IMR-90 (cell line): Measurements from ENCODE around the gene FLII. TPM values are rescaled to one million over a fixed set of nuclear protein-coding genes. Genes with fewer than 3 reads are reported as not detected.

Experiments
- ATAC-seq: fragments of 200-7000 bp; cut with Tn5 transposase; 2 replicates; pipeline ENCODE4 v1.9.1; 2020; ENCODE audit warnings: low read depth, mild to moderate bottlenecking, moderate library complexity
- BruUV-seq: library from RNA; stranded (reverse); fragments of 400-500 nt; replicated peaks from 2 replicates; lab custom pipeline; 2021; lab: Mats Ljungman, UMichigan
- CTCF ChIA-PET: fragments of 300-600 bp; formaldehyde crosslinking; extraction: SDS; loops from one replicate; lab custom pipeline; 2021; ENCODE audit warnings: antibody characterized with exemption; lab: Yijun Ruan, JAX
- POLR2A ChIA-PET: fragments of 300-600 bp; sonication (Branson Sonifier 250); formaldehyde crosslinking; loops from one replicate; lab custom pipeline; 2022; ENCODE audit warnings: antibody characterized with exemption; ENCODE audit not compliant: unreplicated experiment; lab: Charles Lee
- DNase-seq: peaks from one replicate; pipeline ENCODE4 v3.0.0; 2013
- H2AFZ ChIP-seq: replicated peaks from 2 replicates; pipeline ENCODE3; 2013; ENCODE audit warnings: low read length, mild to moderate bottlenecking; ENCODE audit not compliant: poor library complexity
- H2AK5ac ChIP-seq: 2 replicates; pipeline ENCODE4 v1.6.1; 2013; ENCODE audit warnings: low read depth, low read length, inconsistent platforms
- H2AK9ac ChIP-seq: replicated peaks from 2 replicates; pipeline ENCODE3; 2013; ENCODE audit warnings: mild to moderate bottlenecking, low read depth, low read length, moderate library complexity; ENCODE audit not compliant: poor library complexity
- H2BK120ac ChIP-seq: 2 replicates; pipeline ENCODE4 v1.6.1; 2013; ENCODE audit warnings: low read depth, low read length, inconsistent platforms
- H2BK15ac ChIP-seq: 3 replicates; pipeline ENCODE4 v1.6.1; 2013; ENCODE audit warnings: low read depth, low read length, inconsistent platforms
- H2BK20ac ChIP-seq: 2 replicates; pipeline ENCODE4 v1.6.1; 2013; ENCODE audit warnings: low read depth, mild to moderate bottlenecking, inconsistent platforms, low read length, moderate library complexity
- H2BK5ac ChIP-seq: 2 replicates; pipeline ENCODE4 v1.6.1; 2013; ENCODE audit warnings: mild to moderate bottlenecking, low read depth, low read length, inconsistent platforms; ENCODE audit not compliant: poor library complexity, severe bottlenecking
- H3K14ac ChIP-seq: replicated peaks from 2 replicates; pipeline ENCODE4 v1.6.1; 2013; ENCODE audit warnings: low read depth, low read length, inconsistent platforms
- H3K18ac ChIP-seq: 2 replicates; pipeline ENCODE4 v1.6.1; 2013; ENCODE audit warnings: low read depth, low read length, control low read depth
- H3K23ac ChIP-seq: 2 replicates; pipeline ENCODE4 v1.6.1; 2013; ENCODE audit warnings: low read depth, low read length, inconsistent platforms
- H3K27ac ChIP-seq: 2 replicates; pipeline ENCODE4 v1.5.1; 2013; ENCODE audit warnings: mild to moderate bottlenecking, control low read depth, low read length; ENCODE audit not compliant: insufficient read depth
- H3K27me3 ChIP-seq: 2 replicates; pipeline ENCODE4 v1.6.1; 2013; ENCODE audit warnings: low read length; ENCODE audit not compliant: control insufficient read depth, insufficient read depth
- H3K36me3 ChIP-seq: 2 replicates; pipeline ENCODE4 v1.6.1; 2013; ENCODE audit warnings: low read length, mixed read lengths; ENCODE audit not compliant: control insufficient read depth, insufficient read depth
- H3K4ac ChIP-seq: 2 replicates; pipeline ENCODE4 v1.6.1; 2013; ENCODE audit warnings: low read depth, low read length, inconsistent platforms
- H3K4me1 ChIP-seq: 2 replicates; pipeline ENCODE4 v1.6.1; 2013; ENCODE audit warnings: low read length, mixed read lengths; ENCODE audit not compliant: control insufficient read depth, insufficient read depth
- H3K4me2 ChIP-seq: 2 replicates; pipeline ENCODE4 v1.6.1; 2013; ENCODE audit warnings: low read depth, mild to moderate bottlenecking, control low read depth, low read length, moderate library complexity
- H3K4me3 ChIP-seq: 2 replicates; pipeline ENCODE4 v1.5.1; 2013; ENCODE audit warnings: low read depth, mild to moderate bottlenecking, control low read depth, low read length, moderate library complexity; ENCODE audit not compliant: insufficient read depth
- H3K56ac ChIP-seq: 2 replicates; pipeline ENCODE4 v1.6.1; 2013; ENCODE audit warnings: low read length, inconsistent platforms; ENCODE audit not compliant: insufficient read depth; ENCODE audit errors: extremely low read depth
- H3K79me1 ChIP-seq, 2 experiments: 2 replicates each; pipeline ENCODE4 v1.6.1; 2013; ENCODE audit warnings: low read length in 2 of 2, inconsistent platforms in 1 of 2, low read depth in 1 of 2
- H3K9ac ChIP-seq: 2 replicates; pipeline ENCODE4 v1.6.1; 2013; ENCODE audit warnings: low read depth, low read length, control low read depth
- H3K9me1 ChIP-seq: 2 replicates; pipeline ENCODE4 v1.6.1; 2013; ENCODE audit warnings: low read length, inconsistent platforms; ENCODE audit not compliant: insufficient read depth
- H3K9me3 ChIP-seq: 2 replicates; pipeline ENCODE4 v1.6.1; 2013; ENCODE audit warnings: low read length; ENCODE audit not compliant: control insufficient read depth, insufficient read depth
- H4K20me1 ChIP-seq: 2 replicates; pipeline ENCODE4 v1.6.1; 2013; ENCODE audit warnings: low read length, inconsistent platforms; ENCODE audit not compliant: insufficient read depth
- H4K5ac ChIP-seq: 2 replicates; pipeline ENCODE4 v1.6.1; 2013; ENCODE audit warnings: mild to moderate bottlenecking, low read depth, low read length, control low read depth
- H4K8ac ChIP-seq, 2 experiments: 2 replicates each; pipeline ENCODE4 v1.6.1; 2013; ENCODE audit warnings: low read depth in 2 of 2, low read length in 2 of 2, control low read depth in 1 of 2, inconsistent platforms in 1 of 2
- H4K91ac ChIP-seq: 2 replicates; pipeline ENCODE4 v1.6.1; 2013; ENCODE audit warnings: low read depth, low read length, inconsistent platforms; ENCODE audit not compliant: insufficient read depth
- CEBPB ChIP-seq: IDR thresholded peaks from 2 replicates; pipeline ENCODE4 v1.6.1; 2012; ENCODE audit warnings: low read depth, low read length, improper control_type of control experiment
- CHD1 ChIP-seq: IDR thresholded peaks from 2 replicates; pipeline ENCODE4 v1.6.1; 2012; ENCODE audit warnings: low read depth, low read length, improper control_type of control experiment
- FOS ChIP-seq: fragments of 150-350 bp; IDR thresholded peaks from 2 replicates; pipeline ENCODE4 v1.6.1; 2016; ENCODE audit warnings: low read depth, low read length
- MAFK ChIP-seq: IDR thresholded peaks from 2 replicates; pipeline ENCODE4 v1.6.1; 2012; ENCODE audit warnings: low read depth, low read length, improper control_type of control experiment
- MAZ ChIP-seq: IDR thresholded peaks from 2 replicates; pipeline ENCODE4 v1.6.1; 2012; ENCODE audit warnings: low read depth, mild to moderate bottlenecking, low read length, improper control_type of control experiment, moderate library complexity, borderline replicate concordance
- MXI1 ChIP-seq: IDR thresholded peaks from 2 replicates; pipeline ENCODE4 v1.6.1; 2012; ENCODE audit warnings: low read depth, mild to moderate bottlenecking, low read length, moderate library complexity, borderline replicate concordance
- NFE2L2 ChIP-seq: fragments of 150-350 bp; IDR thresholded peaks from 2 replicates; pipeline ENCODE4 v1.6.1; 2016; ENCODE audit warnings: low read depth, mild to moderate bottlenecking, low read length
- POLR2A ChIP-seq: IDR thresholded peaks from 2 replicates; pipeline ENCODE4 v1.6.1; 2012; ENCODE audit warnings: mild to moderate bottlenecking, low read depth, low read length
- RAD21 ChIP-seq: IDR thresholded peaks from 2 replicates; pipeline ENCODE4 v1.6.1; 2012; ENCODE audit warnings: low read length, improper control_type of control experiment
- RFX5 ChIP-seq: IDR thresholded peaks from 2 replicates; pipeline ENCODE4 v1.8.0; 2012; ENCODE audit warnings: low read depth, mild to moderate bottlenecking, low read length, moderate library complexity
- SMC3 ChIP-seq: fragments of 150-350 bp; IDR thresholded peaks from 2 replicates; pipeline ENCODE4 v1.6.1; 2016; ENCODE audit warnings: low read depth, mild to moderate bottlenecking, antibody characterized with exemption, low read length, moderate library complexity
- WGBS, 2 experiments: methylation state at CpG; one replicate each; pipeline versions ENCODE4 v1.1.5 to v1.1.7; 2013; ENCODE audit warnings: missing lambda C conversion rate in 2 of 2; ENCODE audit not compliant: insufficient read length in 1 of 2; ENCODE audit errors: extremely low coverage in 2 of 2; 5-methylcytosine and 5-hydroxymethylcytosine counted together
- dilution Hi-C: fragments of 300-500 bp; cut with HindIII; formaldehyde crosslinking; loops from one replicate; pipeline ENCODE4 v1.14.3; 2018; ENCODE audit warnings: low sequenced_read_pairs; ENCODE audit not compliant: unreplicated experiment
- in situ Hi-C: fragments of 300-500 bp; cut with MboI; formaldehyde crosslinking; loops from 3 replicates; pipeline ENCODE4 v1.14.3; 2019; ENCODE audit warnings: low sequenced_read_pairs, inconsistent platforms, mixed read lengths
- intact Hi-C: fragments of 100-400 bp; cut with micrococcal nuclease; formaldehyde crosslinking; loops from 2 replicates; pipeline ENCODE4 v1.10.0; 2022
- polyA plus RNA-seq, 3 experiments: library from polyadenylated mRNA; depleted of rRNA; stranded (reverse); fragments of >200 nt; gene quantifications; 2 replicates each; pipeline ENCODE4 v1.2.3, GENCODE V29; 2012; ENCODE audit warnings: low replicate concordance in 1 of 3
- total RNA-seq: library from RNA; depleted of rRNA; stranded (reverse); fragments of >200 nt; gene quantifications from 2 replicates; pipeline ENCODE4 v1.2.3, GENCODE V29; 2012
- TF ChIP-seq, protein P1 (sequence below): fragments of 150-350 bp; IDR thresholded peaks from 2 replicates; pipeline ENCODE4 v1.6.1; 2016; ENCODE audit warnings: low read depth, mild to moderate bottlenecking, low read length, moderate library complexity, borderline replicate concordance
- TF ChIP-seq, protein P2 (sequence below): fragments of 150-350 bp; IDR thresholded peaks from 2 replicates; pipeline ENCODE4 v1.6.1; 2017; ENCODE audit warnings: mild to moderate bottlenecking, antibody characterized with exemption, low read length, low read depth

Gene FLII
- total and polyA plus RNA-seq, 2 of the 4 experiments (the other 2 are of a cell fraction): 263 to 290 TPM

DNA sequence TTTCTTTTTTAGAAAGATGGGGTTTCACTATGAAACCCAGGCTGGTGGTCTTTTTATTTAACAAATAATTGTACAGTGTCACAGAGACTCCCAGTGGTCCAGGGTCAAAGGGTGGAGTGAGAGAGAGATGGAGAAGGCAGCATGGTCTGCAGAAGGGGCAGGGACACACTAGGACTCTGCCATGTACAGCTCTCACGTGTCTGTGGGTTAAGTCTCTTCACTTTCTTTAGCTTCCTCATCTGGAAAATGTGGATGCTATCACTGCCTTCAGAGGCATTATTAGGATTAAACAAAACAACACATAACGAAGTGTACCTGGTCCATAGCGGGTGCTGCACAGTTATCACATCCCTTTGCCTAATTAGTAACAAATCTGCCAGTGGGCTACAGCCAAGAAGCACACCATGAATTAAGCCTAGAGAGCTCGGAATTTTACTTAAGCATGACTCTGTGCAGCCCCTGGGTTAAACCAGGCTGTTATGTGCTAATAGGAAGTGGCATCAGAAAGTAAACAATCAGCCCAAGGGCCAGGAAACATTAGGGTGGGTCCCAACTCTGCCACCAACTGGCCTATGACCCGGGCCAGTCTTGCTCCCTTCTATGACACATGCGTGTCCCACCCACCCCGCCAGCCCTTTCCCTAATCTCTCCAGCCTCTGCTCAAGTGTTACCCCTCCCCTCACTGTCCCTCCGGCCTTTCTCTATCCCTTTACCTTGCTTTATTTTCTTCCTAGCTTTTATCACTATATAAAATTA is 42.4 kb upstream of the FLII start:
- Histone ChIP-seq H2BK15ac (no peak overlapping the region), H4K8ac (no peak overlapping the region), H3K18ac (no peak overlapping the region), H3K4ac (no peak overlapping the region), H3K36me3 (peaks cover 55% of the 10 kb centered on the region), H3K56ac (no peak overlapping the region), H3K4me1 (no peaks in the 10 kb centered on the region), H3K14ac (no peak overlapping the region), H3K23ac (no peak overlapping the region), H2AK5ac (no peak overlapping the region), H3K9me3 (no peaks in the 10 kb centered on the region), H3K79me1 (peaks cover 5 to 6% of the 10 kb centered on the region in 2 experiments; a peak in 3 of 4 replicates), H4K20me1 (no peaks in the 10 kb centered on the region), H2BK120ac (no peak overlapping the region), H3K27me3 (no peaks in the 10 kb centered on the region), H3K4me3 (no peak overlapping the region), H2AFZ (no peak overlapping the region), H3K9ac (no peak overlapping the region), H2BK5ac (no peak overlapping the region), H4K91ac (no peak overlapping the region), H4K5ac (no peak overlapping the region), H2AK9ac (no peak overlapping the region), H3K27ac (no peak overlapping the region), H3K9me1 (no peaks in the 10 kb centered on the region), H2BK20ac (no peak overlapping the region), H3K4me2 (no peak overlapping the region)
- WGBS, 2 experiments: 95% methylated on average over 4 of the region's 8 CpGs; no CpG with 5 or more reads in 1 of the 2 experiments
- CTCF ChIA-PET: no interaction called here
- DNase-seq (no peak), ATAC-seq (no peak)
- intact Hi-C loops: no loop called here
- dilution Hi-C loops: no loop called here
- TF ChIP-seq, protein P1, sequence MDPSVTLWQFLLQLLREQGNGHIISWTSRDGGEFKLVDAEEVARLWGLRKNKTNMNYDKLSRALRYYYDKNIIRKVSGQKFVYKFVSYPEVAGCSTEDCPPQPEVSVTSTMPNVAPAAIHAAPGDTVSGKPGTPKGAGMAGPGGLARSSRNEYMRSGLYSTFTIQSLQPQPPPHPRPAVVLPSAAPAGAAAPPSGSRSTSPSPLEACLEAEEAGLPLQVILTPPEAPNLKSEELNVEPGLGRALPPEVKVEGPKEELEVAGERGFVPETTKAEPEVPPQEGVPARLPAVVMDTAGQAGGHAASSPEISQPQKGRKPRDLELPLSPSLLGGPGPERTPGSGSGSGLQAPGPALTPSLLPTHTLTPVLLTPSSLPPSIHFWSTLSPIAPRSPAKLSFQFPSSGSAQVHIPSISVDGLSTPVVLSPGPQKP: no peak
- TF ChIP-seq MAZ (no peak), RAD21 (no peak), MAFK (no peak), RFX5 (no peak), POLR2A (no peak), SMC3 (no peak), NFE2L2 (no peak), CEBPB (no peak), FOS (no peak), CHD1 (no peak), MXI1 (no peak)
- TF ChIP-seq, protein P2, sequence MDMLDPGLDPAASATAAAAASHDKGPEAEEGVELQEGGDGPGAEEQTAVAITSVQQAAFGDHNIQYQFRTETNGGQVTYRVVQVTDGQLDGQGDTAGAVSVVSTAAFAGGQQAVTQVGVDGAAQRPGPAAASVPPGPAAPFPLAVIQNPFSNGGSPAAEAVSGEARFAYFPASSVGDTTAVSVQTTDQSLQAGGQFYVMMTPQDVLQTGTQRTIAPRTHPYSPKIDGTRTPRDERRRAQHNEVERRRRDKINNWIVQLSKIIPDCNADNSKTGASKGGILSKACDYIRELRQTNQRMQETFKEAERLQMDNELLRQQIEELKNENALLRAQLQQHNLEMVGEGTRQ: no peak
- no TSS peak for BruUV-seq
- in situ Hi-C loops: no loop called here
- POLR2A ChIA-PET: no interaction called here
